ENCODE results near the gene LRFN2.

The LRFN2 gene

DNA sequence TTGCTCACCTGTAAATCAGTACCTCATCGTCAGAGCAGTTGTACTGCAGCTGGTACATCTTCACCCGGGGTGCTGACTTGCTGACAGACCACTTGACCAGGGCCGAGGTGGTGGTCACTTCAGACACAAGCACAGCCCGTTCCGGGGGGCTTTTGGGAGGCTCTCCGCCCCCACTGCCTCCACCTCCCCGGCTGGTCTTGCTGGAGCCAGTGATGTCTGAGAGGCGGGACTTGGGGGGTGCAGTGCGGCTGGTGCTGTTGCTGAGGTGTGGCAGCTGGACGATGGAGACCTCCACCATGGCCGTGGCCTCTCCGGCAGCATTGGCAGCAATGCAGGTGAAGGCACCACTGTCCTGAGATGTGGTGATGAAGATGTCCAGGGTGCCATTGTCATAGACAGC is 155.5 kb downstream of the LRFN2 start:
- DNase-seq (ENCODE audit: low spot score), result no peak
- Mint-ChIP-seq H3K4me1 (ENCODE audit: low read depth) (peaks cover 6% of the 10 kb centered on the region), H3K9me3 (no peaks in the 10 kb centered on the region), H3K27me3 (ENCODE audit: low read depth) (peaks cover 11% of the 10 kb centered on the region), H3K4me3 (no peak overlapping the region), H3K27ac (no peak overlapping the region), H3K36me3 (ENCODE audit: low read depth) (no peaks in the 10 kb centered on the region)

GRCh38 chr6:40427196-40427595 is 160.0 kb downstream of the LRFN2 start:
- Mint-ChIP-seq H3K27ac (no peak overlapping the region), H3K27me3 (ENCODE audit: low read depth) (peaks cover 10% of the 10 kb centered on the region), H3K9me3 (no peaks in the 10 kb centered on the region), H3K4me1 (ENCODE audit: low read depth) (no peaks in the 10 kb centered on the region), H3K36me3 (ENCODE audit: low read depth) (no peaks in the 10 kb centered on the region), H3K4me3 (no peak overlapping the region)
- no peak for DNase-seq (ENCODE audit: low spot score)

GRCh38 chr6:40426346-40427066 is 160.7 kb downstream of the LRFN2 start:
- no peaks in the 10 kb centered on the region for H3K36me3 Mint-ChIP-seq (ENCODE audit: low read depth)

GRCh38 chr6:40425192-40425919 is 161.8 kb downstream of the LRFN2 start:
- no peak for DNase-seq (ENCODE audit: low spot score)
- Mint-ChIP-seq H3K4me1 (ENCODE audit: low read depth) (peaks cover under 1% of the 10 kb centered on the region), H3K27me3 (ENCODE audit: low read depth) (peaks cover 11% of the 10 kb centered on the region), H3K9me3 (no peaks in the 10 kb centered on the region), H3K27ac (no peak overlapping the region), H3K36me3 (ENCODE audit: low read depth) (no peaks in the 10 kb centered on the region), H3K4me3 (no peak overlapping the region)

More at GRCh38 chr6:40426346-40427066, 160.7 kb downstream of the LRFN2 start:
- Mint-ChIP-seq H3K27ac (no peak overlapping the region), H3K27me3 (ENCODE audit: low read depth) (peaks cover 10% of the 10 kb centered on the region), H3K4me3 (no peak overlapping the region), H3K9me3 (no peaks in the 10 kb centered on the region), H3K4me1 (ENCODE audit: low read depth) (no peaks in the 10 kb centered on the region)
- DNase-seq (ENCODE audit: low spot score), result no peak

DNA sequence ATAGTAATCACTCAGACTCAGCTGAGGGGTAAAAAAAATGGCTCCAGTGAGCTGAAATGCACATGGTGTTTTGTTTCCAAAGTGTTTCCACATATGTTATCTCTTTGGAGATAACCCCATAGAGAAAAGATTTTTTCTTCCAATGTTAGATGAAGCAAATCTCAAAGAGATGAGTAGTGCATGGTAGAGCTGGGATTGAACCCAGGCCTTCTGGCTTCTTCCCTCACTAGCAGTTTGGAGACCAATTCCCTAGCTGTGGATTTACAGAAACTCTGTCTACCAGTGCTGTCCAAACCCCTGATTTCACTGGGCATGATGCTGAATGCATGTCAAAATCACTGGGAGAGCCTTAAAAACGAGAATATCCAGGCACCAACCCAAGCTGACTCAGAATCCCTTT is 165.1 kb downstream of the LRFN2 start:
- DNase-seq (ENCODE audit: low spot score), result no peak
- H3K27me3 Mint-ChIP-seq (ENCODE audit: low read depth), result peaks cover 11% of the 10 kb centered on the region
- no peak overlapping the region for H3K27ac Mint-ChIP-seq
- peaks cover 2% of the 10 kb centered on the region for H3K4me1 Mint-ChIP-seq (ENCODE audit: low read depth)
- H3K4me3 Mint-ChIP-seq, result no peak overlapping the region
- no peaks in the 10 kb centered on the region for H3K9me3 Mint-ChIP-seq
- no peaks in the 10 kb centered on the region for H3K36me3 Mint-ChIP-seq (ENCODE audit: low read depth)

DNA sequence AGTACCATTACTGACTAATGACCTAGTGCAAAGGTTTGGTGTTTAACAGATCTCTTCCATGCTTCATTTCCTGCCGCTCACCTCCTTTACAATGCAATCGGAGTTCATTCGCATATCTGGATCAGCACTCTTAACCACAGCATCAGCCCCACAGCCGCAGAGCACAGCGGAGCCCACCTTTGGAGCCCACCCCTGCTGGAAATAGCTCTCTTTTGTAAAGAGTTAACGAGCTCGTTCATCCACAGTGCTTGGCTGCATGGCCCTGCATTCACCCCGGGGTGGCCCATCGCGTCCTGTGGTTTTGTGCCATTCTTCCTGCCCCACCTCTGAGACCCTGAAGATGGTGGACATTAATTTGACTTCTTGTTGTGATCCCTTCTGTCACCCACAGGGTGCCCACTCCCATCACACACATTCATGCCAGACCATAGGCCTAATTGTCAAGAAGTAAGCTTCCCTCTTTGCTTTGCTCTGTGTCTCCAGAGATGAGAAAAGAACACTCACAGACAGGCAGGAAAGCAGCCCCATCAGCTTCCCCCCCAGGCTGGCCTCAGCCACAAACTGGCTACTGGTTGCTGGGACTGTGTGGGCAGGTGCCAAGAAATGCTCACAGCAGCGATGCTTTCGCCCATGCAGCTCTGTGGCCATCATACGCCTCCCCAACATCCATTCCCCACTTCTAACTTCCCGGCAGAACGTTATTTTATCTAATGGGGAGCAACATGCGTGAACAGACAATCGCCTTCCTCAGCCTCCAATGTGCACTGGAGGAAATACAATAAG is 167.0 kb downstream of the LRFN2 start:
- H3K9me3 Mint-ChIP-seq, result no peaks in the 10 kb centered on the region
- H3K4me1 Mint-ChIP-seq (ENCODE audit: low read depth), result peaks cover 2% of the 10 kb centered on the region
- peaks cover 7% of the 10 kb centered on the region for H3K27me3 Mint-ChIP-seq (ENCODE audit: low read depth)
- no peak for DNase-seq (ENCODE audit: low spot score)
- no peak overlapping the region for H3K4me3 Mint-ChIP-seq
- no peaks in the 10 kb centered on the region for H3K36me3 Mint-ChIP-seq (ENCODE audit: low read depth)
- H3K27ac Mint-ChIP-seq, result no peak overlapping the region

DNA sequence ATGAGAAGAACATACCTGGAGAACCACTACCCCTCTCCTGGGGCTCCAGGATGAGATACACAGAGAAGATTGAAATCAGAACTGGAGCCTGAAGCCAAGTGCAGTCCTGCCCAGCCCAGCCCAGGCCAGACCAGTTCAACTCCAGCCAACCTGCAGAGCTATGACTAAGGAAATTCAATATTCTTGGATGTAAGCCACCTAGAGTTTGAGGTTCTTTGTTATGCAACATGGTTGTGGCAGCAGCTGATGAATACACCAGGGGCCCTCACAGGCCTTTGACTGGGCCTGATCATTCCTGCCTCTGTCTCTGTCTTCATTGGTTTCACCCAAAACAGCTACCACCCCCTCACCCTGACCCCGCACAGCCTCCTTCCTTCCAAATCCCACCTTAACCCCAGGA is 167.8 kb downstream of the LRFN2 start:
- peaks cover 7% of the 10 kb centered on the region for H3K27me3 Mint-ChIP-seq (ENCODE audit: low read depth)
- H3K27ac Mint-ChIP-seq, result no peak overlapping the region
- peaks cover 2% of the 10 kb centered on the region for H3K4me1 Mint-ChIP-seq (ENCODE audit: low read depth)

GRCh38 chr6:40417031-40417430 is 170.1 kb downstream of the LRFN2 start:
- H3K27ac Mint-ChIP-seq, result no peak overlapping the region
- DNase-seq (ENCODE audit: low spot score), result no peak
- H3K36me3 Mint-ChIP-seq (ENCODE audit: low read depth), result no peaks in the 10 kb centered on the region
- peaks cover 5% of the 10 kb centered on the region for H3K4me1 Mint-ChIP-seq (ENCODE audit: low read depth)
- H3K4me3 Mint-ChIP-seq, result no peak overlapping the region
- no peaks in the 10 kb centered on the region for H3K9me3 Mint-ChIP-seq
- H3K27me3 Mint-ChIP-seq (ENCODE audit: low read depth), result peaks cover 4% of the 10 kb centered on the region

More for the DNA sequence above, 167.8 kb downstream of the LRFN2 start:
- Mint-ChIP-seq H3K4me3 (no peak overlapping the region), H3K36me3 (ENCODE audit: low read depth) (no peaks in the 10 kb centered on the region), H3K9me3 (no peaks in the 10 kb centered on the region)
- no peak for DNase-seq (ENCODE audit: low spot score)

- Mint-ChIP-seq H3K36me3 (ENCODE audit: low read depth) (no peaks in the 10 kb centered on the region), H3K4me1 (ENCODE audit: low read depth) (peaks cover 3% of the 10 kb centered on the region), H3K27me3 (ENCODE audit: low read depth) (no peaks in the 10 kb centered on the region), H3K9me3 (no peaks in the 10 kb centered on the region), H3K4me3 (no peak overlapping the region), H3K27ac (no peak overlapping the region)
- no peak for DNase-seq (ENCODE audit: low spot score)
These were observed 172.5 kb downstream of the LRFN2 start for GRCh38 chr6:40414617-40415016.

- Mint-ChIP-seq H3K27me3 (ENCODE audit: low read depth) (no peaks in the 10 kb centered on the region), H3K9me3 (no peaks in the 10 kb centered on the region), H3K4me1 (ENCODE audit: low read depth) (peaks cover 5% of the 10 kb centered on the region), H3K4me3 (no peak overlapping the region), H3K36me3 (ENCODE audit: low read depth) (no peaks in the 10 kb centered on the region), H3K27ac (no peak overlapping the region)
- no peak for DNase-seq (ENCODE audit: low spot score)
These were observed 173.9 kb downstream of the LRFN2 start for GRCh38 chr6:40413239-40413638.

DNA sequence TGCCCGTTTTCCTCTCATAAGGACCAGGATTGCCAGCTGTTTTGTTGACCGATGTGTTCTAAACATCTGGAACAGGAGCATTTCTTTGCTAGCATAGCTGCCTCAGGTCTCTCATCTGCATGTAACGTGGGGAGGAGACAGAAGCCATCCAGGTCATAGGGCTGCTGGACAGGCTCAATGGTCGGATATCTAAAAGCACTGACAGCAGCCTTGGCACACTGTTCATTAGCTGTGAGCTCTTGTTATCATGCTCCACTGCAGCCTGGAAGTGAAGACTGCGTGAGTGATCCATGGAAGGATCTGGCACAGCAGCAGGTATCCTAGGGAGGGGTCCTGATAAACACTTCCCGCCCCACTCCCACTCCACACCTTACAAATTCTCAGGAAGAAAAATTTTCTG is 175.3 kb downstream of the LRFN2 start:
- no peaks in the 10 kb centered on the region for H3K36me3 Mint-ChIP-seq (ENCODE audit: low read depth)
- H3K27me3 Mint-ChIP-seq (ENCODE audit: low read depth), result no peaks in the 10 kb centered on the region
- no peak overlapping the region for H3K27ac Mint-ChIP-seq
- H3K4me1 Mint-ChIP-seq (ENCODE audit: low read depth), result peaks cover 5% of the 10 kb centered on the region
- no peak overlapping the region for H3K4me3 Mint-ChIP-seq
- no peak for DNase-seq (ENCODE audit: low spot score)
- no peaks in the 10 kb centered on the region for H3K9me3 Mint-ChIP-seq

DNA sequence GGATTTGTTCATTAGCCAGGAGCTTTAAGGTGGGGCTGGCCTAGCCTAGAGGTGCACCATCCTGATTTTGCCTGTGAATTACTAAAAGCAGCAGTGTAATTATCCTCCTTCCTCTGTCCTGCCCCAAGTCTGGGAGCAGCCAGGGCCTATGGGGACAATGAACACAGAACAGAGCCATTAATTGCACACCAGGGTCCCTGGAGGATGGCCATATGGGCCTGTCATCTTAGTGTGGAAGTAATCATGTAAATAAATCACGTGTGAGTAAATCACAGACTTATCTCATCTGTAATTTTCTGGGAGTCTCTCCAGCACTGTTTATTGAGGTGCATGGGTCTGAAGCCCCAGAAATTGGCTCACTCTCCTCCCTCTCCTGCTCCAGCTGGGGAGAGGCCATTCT is 176.3 kb downstream of the LRFN2 start:
- no peak overlapping the region for H3K4me3 Mint-ChIP-seq
- DNase-seq (ENCODE audit: low spot score), result no peak
- H3K9me3 Mint-ChIP-seq, result no peaks in the 10 kb centered on the region
- no peak overlapping the region for H3K27ac Mint-ChIP-seq
- peaks cover 5% of the 10 kb centered on the region for H3K4me1 Mint-ChIP-seq (ENCODE audit: low read depth)
- no peaks in the 10 kb centered on the region for H3K36me3 Mint-ChIP-seq (ENCODE audit: low read depth)
- no peaks in the 10 kb centered on the region for H3K27me3 Mint-ChIP-seq (ENCODE audit: low read depth)

DNA sequence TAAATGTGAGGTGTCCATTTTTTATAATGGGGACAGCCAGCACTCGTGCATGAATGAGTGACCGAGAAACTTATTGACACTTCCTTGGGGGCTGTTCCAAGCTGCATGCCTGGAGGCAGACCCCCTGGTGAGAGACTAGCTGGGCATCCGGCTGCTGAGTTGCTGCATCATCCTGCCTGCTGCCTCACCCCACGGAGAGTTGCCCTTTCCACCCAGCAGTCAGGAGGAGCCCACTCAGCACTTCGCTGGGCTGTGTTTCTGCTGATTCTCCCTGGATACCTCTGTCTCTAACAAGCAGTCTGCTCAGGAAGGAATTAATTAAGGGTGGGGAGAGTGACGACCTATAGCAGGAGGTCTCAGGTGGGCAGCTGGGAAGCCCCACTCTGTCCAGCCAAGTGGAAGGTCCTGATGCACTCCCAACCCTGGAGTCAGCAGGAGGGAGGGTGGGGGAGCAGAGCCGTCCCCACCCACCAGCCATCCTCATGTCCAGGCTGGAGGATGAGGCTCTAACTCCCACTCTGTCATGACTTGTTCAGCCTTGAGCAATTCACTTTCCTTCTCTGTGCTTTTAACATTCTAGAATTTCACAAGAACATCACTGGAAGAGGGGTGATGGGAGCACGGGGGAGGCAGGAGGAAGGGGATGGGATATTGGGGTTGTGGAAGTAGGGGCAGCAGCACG is 177.3 kb downstream of the LRFN2 start:
- Mint-ChIP-seq H3K4me1 (ENCODE audit: low read depth) (peaks cover 5% of the 10 kb centered on the region), H3K27me3 (ENCODE audit: low read depth) (no peaks in the 10 kb centered on the region), H3K36me3 (ENCODE audit: low read depth) (no peaks in the 10 kb centered on the region), H3K4me3 (no peak overlapping the region), H3K9me3 (no peaks in the 10 kb centered on the region), H3K27ac (no peak overlapping the region)
- DNase-seq (ENCODE audit: low spot score), result no peak

All from T-helper 2 cell treated with Interferon-gamma antibody and Interleukin-4, amounts not matched to agents 5 μg/mL and 100 μg/mL, for 36 hours (primary cell).